NOMO-1 treated with DMSO at 0.1 percent for 48 hours (cell line): ENCODE data around the gene RUSC1.
"Not testable (repeated sequence)": the region's sequence is repeated elsewhere in the genome, so short reads cannot be mapped to it uniquely, and the experiment has no call there.

Source experiments
- DNase-seq: peaks from one replicate; lab custom pipeline; 2025; ENCODE audit not compliant: unreplicated experiment; lab: John Stamatoyannopoulos, UW

Gene RUSC1

GRCh38 chr1:155320661-155321617 is at the start of gene RUSC1:
TSS of gene RUSC1 (plus strand) at chr1:155320894. CDS start at chr1:155321774, 880 bp downstream.
- no peak for DNase-seq

- peak; percentile 53 for DNase-seq
These were observed 48.0 kb upstream of the RUSC1 start for GRCh38 chr1:155272466-155273342.

GRCh38 chr1:155273343-155274245 is 47.1 kb upstream of the RUSC1 start, which contains the start of gene CLK2:
TSS of gene CLK2 (minus strand) at chr1:155273504. CDS start at chr1:155270977, 2,527 bp downstream.
- peak; percentile 93 for DNase-seq

GRCh38 chr1:155277070-155277901 is 43.4 kb upstream of the RUSC1 start, which contains the start of gene HCN3:
TSS of gene HCN3 (plus strand) at chr1:155277463. CDS start at chr1:155277591, 128 bp downstream.
- DNase-seq = peak; percentile 92

GRCh38 chr1:155277902-155278688 is 42.6 kb upstream of the RUSC1 start:
- DNase-seq = peak; percentile 24

- no peak for DNase-seq
These were observed 42.0 kb upstream of the RUSC1 start for GRCh38 chr1:155278689-155279160.

GRCh38 chr1:155279268-155279667 is 41.4 kb upstream of the RUSC1 start:
- no peak for DNase-seq

GRCh38 chr1:155282488-155283091 is 38.1 kb upstream of the RUSC1 start:
- no peak for DNase-seq

GRCh38 chr1:155284476-155284875 is 36.2 kb upstream of the RUSC1 start:
- DNase-seq = no peak

- no peak for DNase-seq
These were observed 35.6 kb upstream of the RUSC1 start for GRCh38 chr1:155285063-155285462.

GRCh38 chr1:155285631-155286044 is 35.1 kb upstream of the RUSC1 start:
- no peak for DNase-seq

- DNase-seq = no peak
These were observed 34.1 kb upstream of the RUSC1 start for GRCh38 chr1:155286544-155286943.

GRCh38 chr1:155287987-155288543 is 32.6 kb upstream of the RUSC1 start:
- DNase-seq = no peak

- not testable (repeated sequence) for DNase-seq
These were observed 29.7 kb upstream of the RUSC1 start for GRCh38 chr1:155291006-155291405.

GRCh38 chr1:155293086-155293749 is 27.5 kb upstream of the RUSC1 start:
- no peak for DNase-seq

- no peak for DNase-seq
These were observed 26.0 kb upstream of the RUSC1 start for GRCh38 chr1:155294520-155295182.
